Measurements from ENCODE around the gene FTHL17.
A peak's percentile ranks its signal among the peaks of the same experiment; 100 is the strongest.

Gene FTHL17

GRCh38 chrX:31057691-31058090 lies 14.2 kb downstream of the FTHL17 start:
- TF ChIP-seq CTCF (IDR thresholded peaks at IDR 0.05; ENCODE audit: extremely low read depth, insufficient read depth, missing control alignments): no peak
- in situ Hi-C loops (cut with MboI; ENCODE audit: low pct_unique_long_range_greater_than_20kb, low sequenced_read_pairs, unreplicated experiment): no loop called here
- DNase-seq (ENCODE audit: low spot score): no peak

- in situ Hi-C loops (cut with MboI; ENCODE audit: low pct_unique_long_range_greater_than_20kb, low sequenced_read_pairs, unreplicated experiment): no loop called here
- TF ChIP-seq CTCF (IDR thresholded peaks at IDR 0.05; ENCODE audit: extremely low read depth, insufficient read depth, missing control alignments): peak; percentile 24
- DNase-seq (ENCODE audit: low spot score): no peak
Observed at GRCh38 chrX:31057291-31057690, 14.6 kb downstream of the FTHL17 start.

- TF ChIP-seq CTCF (IDR thresholded peaks at IDR 0.05; ENCODE audit: extremely low read depth, insufficient read depth, missing control alignments): no peak
- in situ Hi-C loops (cut with MboI; ENCODE audit: low pct_unique_long_range_greater_than_20kb, low sequenced_read_pairs, unreplicated experiment): no loop called here
- no peak for DNase-seq (ENCODE audit: low spot score)
Observed at GRCh38 chrX:31053621-31054020, 18.2 kb downstream of the FTHL17 start.

GRCh38 chrX:31039327-31039711 lies 32.5 kb downstream of the FTHL17 start:
- in situ Hi-C loops (cut with MboI; ENCODE audit: low pct_unique_long_range_greater_than_20kb, low sequenced_read_pairs, unreplicated experiment): loop anchor here (10.0 to 25.0 kb wide), 3 partner anchors 175 to 623 kb away; no protein-coding TSS in a partner anchor
- TF ChIP-seq CTCF (IDR thresholded peaks at IDR 0.05; ENCODE audit: extremely low read depth, insufficient read depth, missing control alignments): no peak
- no peak for DNase-seq (ENCODE audit: low spot score)

- in situ Hi-C loops (cut with MboI; ENCODE audit: low pct_unique_long_range_greater_than_20kb, low sequenced_read_pairs, unreplicated experiment): loop anchor here (10.0 to 25.0 kb wide), 3 partner anchors 176 to 624 kb away; no protein-coding TSS in a partner anchor
- TF ChIP-seq CTCF (IDR thresholded peaks at IDR 0.05; ENCODE audit: extremely low read depth, insufficient read depth, missing control alignments): peak; percentile 71
- peak; percentile 38 for DNase-seq (ENCODE audit: low spot score)
Observed at GRCh38 chrX:31038575-31039326, 33.1 kb downstream of the FTHL17 start.

GRCh38 chrX:31036895-31037294 lies 34.9 kb downstream of the FTHL17 start:
- TF ChIP-seq CTCF (IDR thresholded peaks at IDR 0.05; ENCODE audit: extremely low read depth, insufficient read depth, missing control alignments): peak; percentile 75
- DNase-seq (ENCODE audit: low spot score): peak; percentile 42
- in situ Hi-C loops (cut with MboI; ENCODE audit: low pct_unique_long_range_greater_than_20kb, low sequenced_read_pairs, unreplicated experiment): loop anchor here (10.0 to 25.0 kb wide), 3 partner anchors 178 to 625 kb away; no protein-coding TSS in a partner anchor

All from GM13977 (cell line).